ELF-1 (cell line): ENCODE results near the gene DSP.

Experiments used
- DNase-seq: peaks from one replicate; pipeline ENCODE4 v3.0.0-alpha.2; 2016; ENCODE audit warnings: low read depth, low spot score

The DSP gene

GRCh38 chr6:7534192-7534591 lies 7.3 kb upstream of the DSP start:
- DNase-seq: no peak

GRCh38 chr6:7535498-7535897 lies 6.0 kb upstream of the DSP start:
- no peak for DNase-seq

- DNase-seq: no peak
These were observed 3.8 kb upstream of the DSP start for GRCh38 chr6:7537565-7538174.

- DNase-seq: no peak
These were observed 3.0 kb upstream of the DSP start for GRCh38 chr6:7538484-7538883.

- DNase-seq: peak; percentile 89
These were observed 876 bp upstream of the DSP start for GRCh38 chr6:7540595-7540994.

GRCh38 chr6:7542065-7542873 lies 798 bp downstream of the DSP start:
- no peak for DNase-seq

GRCh38 chr6:7542874-7543624 lies 1.6 kb downstream of the DSP start:
- DNase-seq: peak; percentile 93

GRCh38 chr6:7543789-7544424 lies 2.4 kb downstream of the DSP start:
- peak; percentile 55 for DNase-seq

GRCh38 chr6:7544597-7544996 lies 3.1 kb downstream of the DSP start:
- DNase-seq: no peak

- peak; percentile 46 for DNase-seq
These were observed 4.0 kb downstream of the DSP start for GRCh38 chr6:7545316-7546019.

GRCh38 chr6:7546020-7546369 lies 4.5 kb downstream of the DSP start:
- peak; percentile 40 for DNase-seq

- no peak for DNase-seq
These were observed 4.9 kb downstream of the DSP start for GRCh38 chr6:7546383-7546782.

- DNase-seq: peak; percentile 63
These were observed 5.4 kb downstream of the DSP start for GRCh38 chr6:7546896-7547295.

GRCh38 chr6:7547315-7547714 lies 5.8 kb downstream of the DSP start:
- no peak for DNase-seq

- no peak for DNase-seq
These were observed 8.9 kb downstream of the DSP start for GRCh38 chr6:7550433-7550801.

- DNase-seq: no peak
These were observed 13.2 kb downstream of the DSP start for GRCh38 chr6:7554533-7555275.

GRCh38 chr6:7555671-7556070 lies 14.2 kb downstream of the DSP start:
- DNase-seq: no peak

GRCh38 chr6:7556394-7557106 lies 15.1 kb downstream of the DSP start:
- DNase-seq: no peak

GRCh38 chr6:7557652-7558051 lies 16.2 kb downstream of the DSP start:
- no peak for DNase-seq

- DNase-seq: no peak
These were observed 17.3 kb downstream of the DSP start for GRCh38 chr6:7558781-7559180.
